HepG2 (cell line): ENCODE measurements around the gene RAD21L1. TPM values are rescaled to one million over a fixed set of nuclear protein-coding genes. Genes with fewer than 3 reads are reported as not detected.

ENCODE experiments used
- FOXO4 ChIP-seq: sonication (generic); formaldehyde crosslinking; conservative IDR thresholded peaks from 2 replicates; pipeline ENCODE4 v1.8.1; 2023; ENCODE audit warnings: missing genetic modification reagents
- HNRNPLL ChIP-seq: fragments of 200-400 bp; formaldehyde crosslinking; IDR thresholded peaks from 2 replicates; pipeline ENCODE4 v1.6.1; 2017; ENCODE audit warnings: mild to moderate bottlenecking, low read depth, low read length; ENCODE audit not compliant: poor library complexity, severe bottlenecking
- JUNB ChIP-seq: sonication (generic); formaldehyde crosslinking; IDR thresholded peaks from 2 replicates; pipeline ENCODE4 v1.8.0; 2022; ENCODE audit warnings: missing genetic modification reagents, mild to moderate bottlenecking, borderline replicate concordance
- PAF1 ChIP-seq: IDR thresholded peaks from 2 replicates; pipeline ENCODE4 v1.6.1; 2016; ENCODE audit warnings: missing genetic modification reagents, missing compliant biosample characterization
- PCBP2 ChIP-seq: fragments of 200-400 bp; formaldehyde crosslinking; optimal IDR thresholded peaks from 2 replicates; pipeline ENCODE3; 2018; ENCODE audit warnings: low read length, low read depth; ENCODE audit not compliant: poor library complexity, severe bottlenecking
- PRDM4 ChIP-seq: sonication (generic); formaldehyde crosslinking; IDR thresholded peaks from 2 replicates; pipeline ENCODE4 v1.9.0; 2021; ENCODE audit warnings: missing genetic modification reagents, borderline replicate concordance
- UBTF ChIP-seq: sonication (generic); formaldehyde crosslinking; IDR thresholded peaks from 2 replicates; pipeline ENCODE4 v1.4.0; 2020; ENCODE audit warnings: mild to moderate bottlenecking, missing genetic modification reagents
- ZBTB2 ChIP-seq: sonication (generic); formaldehyde crosslinking; IDR thresholded peaks from 2 replicates; pipeline ENCODE4 v1.8.0; 2022; ENCODE audit warnings: low read depth, missing genetic modification reagents
- ZNF292 ChIP-seq: sonication (generic); formaldehyde crosslinking; IDR thresholded peaks from 2 replicates; pipeline ENCODE4 v1.8.1; 2022; ENCODE audit warnings: mild to moderate bottlenecking, low read depth, missing genetic modification reagents, borderline replicate concordance
- ZNF326 ChIP-seq: sonication (generic); formaldehyde crosslinking; IDR thresholded peaks from 2 replicates; pipeline ENCODE4 v1.4.0; 2020; ENCODE audit warnings: missing genetic modification reagents, borderline replicate concordance
- ZSCAN12 ChIP-seq: sonication (generic); formaldehyde crosslinking; IDR thresholded peaks from 2 replicates; pipeline ENCODE4 v1.9.0; 2021; ENCODE audit warnings: mild to moderate bottlenecking, missing genetic modification reagents
- polyA plus RNA-seq, 8 experiments: library from polyadenylated mRNA; depleted of rRNA in 3 of 8; stranded (reverse) in 7 of 8; unstranded in 1 of 8; fragments of >200 nt; fragmentation: Illumina TruSeq in 4 of 8; extraction: Trizol in 4 of 8; gene quantifications; 2 replicates each; pipeline versions ENCODE4 v1.2.1 to v1.2.3, GENCODE V29; 2011 to 2016; ENCODE audit warnings: low read depth in 4 of 8, missing spikeins in 1 of 8, mixed read lengths in 1 of 8; ENCODE audit not compliant: insufficient read depth in 1 of 8
- total RNA-seq, 5 experiments: library from RNA; depleted of rRNA; stranded (reverse); fragments of >200 nt; fragmentation: Illumina TruSeq; extraction: Trizol; gene quantifications; 2 replicates each; pipeline ENCODE4 v1.2.3, GENCODE V29; 2016; ENCODE audit warnings: low read depth in 1 of 5
- TF ChIP-seq, protein P1 (sequence below): sonication (generic); formaldehyde crosslinking; IDR thresholded peaks from 2 replicates; pipeline ENCODE4 v1.8.0; 2022; ENCODE audit warnings: mild to moderate bottlenecking, missing genetic modification reagents

RAD21L1 gene
- total and polyA plus RNA-seq, 2 of the 13 experiments (the other 11 are each of a cell fraction or from before 2014, with no cell fraction given), result not detected

GRCh38 chr20:1184638-1185315 is 41.1 kb upstream of the RAD21L1 start, which contains the start of gene TMEM74B (continued):
- TF ChIP-seq UBTF (CRISPR knock-in tag) (peak; percentile 85), FOXO4 (CRISPR knock-in tag) (no peak), ZSCAN12 (0 out of 2 replicates have a peak, but pooled peaks have one; percentile 1), PRDM4 (no peak), HNRNPLL (peak; percentile 83), PCBP2 (no peak), JUNB (CRISPR knock-in tag) (no peak), ZNF326 (CRISPR knock-in tag) (no peak), ZBTB2 (peak; percentile 45; the same call in 1 of the 2 replicates), PAF1 (no peak), ZNF292 (CRISPR knock-in tag) (no peak)
- TF ChIP-seq, protein P1, sequence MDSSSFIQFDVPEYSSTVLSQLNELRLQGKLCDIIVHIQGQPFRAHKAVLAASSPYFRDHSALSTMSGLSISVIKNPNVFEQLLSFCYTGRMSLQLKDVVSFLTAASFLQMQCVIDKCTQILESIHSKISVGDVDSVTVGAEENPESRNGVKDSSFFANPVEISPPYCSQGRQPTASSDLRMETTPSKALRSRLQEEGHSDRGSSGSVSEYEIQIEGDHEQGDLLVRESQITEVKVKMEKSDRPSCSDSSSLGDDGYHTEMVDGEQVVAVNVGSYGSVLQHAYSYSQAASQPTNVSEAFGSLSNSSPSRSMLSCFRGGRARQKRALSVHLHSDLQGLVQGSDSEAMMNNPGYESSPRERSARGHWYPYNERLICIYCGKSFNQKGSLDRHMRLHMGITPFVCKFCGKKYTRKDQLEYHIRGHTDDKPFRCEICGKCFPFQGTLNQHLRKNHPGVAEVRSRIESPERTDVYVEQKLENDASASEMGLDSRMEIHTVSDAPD, result no peak
